CD14-positive monocyte (primary cell): Measurements from ENCODE around the gene CEP55. TPM values are rescaled to one million over a fixed set of nuclear protein-coding genes. Genes with fewer than 3 reads are reported as not detected.

ENCODE experiments used
- DNase-seq, 3 donors: peaks; one replicate each; pipeline ENCODE4 v3.0.0-alpha.2; 2011 to 2022
- H2AFZ ChIP-seq: 2 replicates; pipeline ENCODE4 v1.6.0; 2012; ENCODE audit warnings: mild to moderate bottlenecking, low read depth, low read length, inconsistent platforms; ENCODE audit not compliant: insufficient read depth, poor library complexity, severe bottlenecking
- H3K27ac ChIP-seq, 2 donors: 1 replicate in 1 of 2; 2 replicates in 1 of 2; pipeline ENCODE4 v1.5.1; 2012 to 2013; ENCODE audit warnings: low read length in 2 of 2, control low read depth in 1 of 2, inconsistent platforms in 1 of 2, low read depth in 1 of 2, mild to moderate bottlenecking in 1 of 2
- H3K27me3 ChIP-seq, 2 donors: one replicate each; pipeline versions ENCODE4 v1.6.0 to v1.6.1; 2011 to 2013; ENCODE audit warnings: low read length in 2 of 2; ENCODE audit not compliant: control insufficient read depth in 2 of 2, insufficient read depth in 2 of 2
- H3K36me3 ChIP-seq, 2 donors: replicated peaks in 1 of 2; 1 replicate in 1 of 2; 2 replicates in 1 of 2; pipeline versions ENCODE4 v1.5.1 to v1.6.1; 2012 to 2013; ENCODE audit warnings: low read length in 2 of 2, control low read depth in 1 of 2, inconsistent platforms in 1 of 2, mild to moderate bottlenecking in 1 of 2; ENCODE audit not compliant: insufficient read depth in 2 of 2, control insufficient read depth in 1 of 2
- H3K4me1 ChIP-seq, 2 donors: 1 replicate in 1 of 2; 2 replicates in 1 of 2; pipeline versions ENCODE4 v1.5.1 to v1.6.1; 2012 to 2013; ENCODE audit warnings: low read length in 2 of 2, control low read depth in 1 of 2, inconsistent platforms in 1 of 2, mild to moderate bottlenecking in 1 of 2, moderate library complexity in 1 of 2; ENCODE audit not compliant: insufficient read depth in 2 of 2, control insufficient read depth in 1 of 2
- H3K4me2 ChIP-seq: replicated peaks from 2 replicates; pipeline ENCODE3; 2012; ENCODE audit warnings: low read length, moderate library complexity, mild to moderate bottlenecking; ENCODE audit not compliant: poor library complexity, severe bottlenecking; ENCODE audit errors: extremely low read depth
- H3K4me3 ChIP-seq, 3 experiments: fragments of 200-600 bp in 1 of 3; sonication (generic) in 1 of 3; replicated peaks in 1 of 3; 1 replicate in 2 of 3; 2 replicates in 1 of 3; pipeline ENCODE4 v1.5.1; 2011 to 2013; ENCODE audit warnings: low read length in 3 of 3, mild to moderate bottlenecking in 3 of 3, control low read depth in 2 of 3, low read depth in 2 of 3, inconsistent platforms in 1 of 3, moderate library complexity in 1 of 3
- H3K79me2 ChIP-seq: 2 replicates; pipeline ENCODE4 v1.6.0; 2012; ENCODE audit warnings: mild to moderate bottlenecking, control low read depth, inconsistent platforms, low read length, moderate library complexity; ENCODE audit not compliant: insufficient read depth
- H3K9ac ChIP-seq: 2 replicates; pipeline ENCODE4 v1.6.0; 2017; ENCODE audit warnings: low read length, mild to moderate bottlenecking; ENCODE audit not compliant: insufficient read depth, poor library complexity, severe bottlenecking
- H3K9me3 ChIP-seq, 2 donors: replicated peaks in 1 of 2; 1 replicate in 1 of 2; 2 replicates in 1 of 2; pipeline versions ENCODE4 v1.5.1 to v1.6.1; 2012 to 2013; ENCODE audit warnings: low read length in 2 of 2, control low read depth in 1 of 2; ENCODE audit not compliant: control insufficient read depth in 1 of 2, insufficient read depth in 1 of 2
- H4K20me1 ChIP-seq: 2 replicates; pipeline ENCODE4 v1.6.0; 2012; ENCODE audit warnings: mild to moderate bottlenecking, low read length, control low read depth, moderate library complexity; ENCODE audit not compliant: insufficient read depth
- H3K27ac Mint-ChIP-seq, 7 donors: one replicate each; pipeline ENCODE4 v1.8.0; 2020; ENCODE audit warnings: mild to moderate bottlenecking in 7 of 7, mixed read lengths in 7 of 7, moderate library complexity in 6 of 7, inconsistent platforms in 2 of 7
- H3K27me3 Mint-ChIP-seq, 3 donors: one replicate each; pipeline ENCODE4 v1.8.0; 2021 to 2022; ENCODE audit warnings: low read depth in 3 of 3, mild to moderate bottlenecking in 3 of 3, mixed read lengths in 3 of 3, moderate library complexity in 3 of 3, inconsistent platforms in 1 of 3
- H3K36me3 Mint-ChIP-seq, 2 donors: one replicate each; pipeline ENCODE4 v1.8.0; 2020; ENCODE audit warnings: mixed read lengths in 2 of 2, inconsistent platforms in 1 of 2, mild to moderate bottlenecking in 1 of 2
- H3K4me1 Mint-ChIP-seq: one replicate; pipeline ENCODE4 v1.8.0; 2020; ENCODE audit warnings: mild to moderate bottlenecking, mixed read lengths
- H3K4me3 Mint-ChIP-seq, 2 donors: one replicate each; pipeline ENCODE4 v1.8.0; 2020; ENCODE audit warnings: mild to moderate bottlenecking in 2 of 2, mixed read lengths in 2 of 2, moderate library complexity in 1 of 2
- H3K9me3 Mint-ChIP-seq, 7 donors: one replicate each; pipeline ENCODE4 v1.8.0; 2020 to 2022; ENCODE audit warnings: mixed read lengths in 7 of 7, mild to moderate bottlenecking in 6 of 7, moderate library complexity in 6 of 7, inconsistent platforms in 2 of 7
- CTCF ChIP-seq: fragments of 200-600 bp; IDR thresholded peaks from one replicate; pipeline ENCODE4 v1.8.0; 2022; ENCODE audit warnings: antibody characterized with exemption, mild to moderate bottlenecking
- WGBS: methylation state at CpG from one replicate; pipeline ENCODE4 v1.1.5; 2013; ENCODE audit warnings: missing lambda C conversion rate; ENCODE audit not compliant: insufficient coverage; 5-methylcytosine and 5-hydroxymethylcytosine counted together
- intact Hi-C, 2 donors: fragments of 100-400 bp; cut with micrococcal nuclease; formaldehyde crosslinking; loops; one replicate each; pipeline versions ENCODE4 v1.15.0 to v1.15.1; 2023
- polyA plus RNA-seq, 3 donors: library from polyadenylated mRNA; depleted of rRNA in 1 of 3; unstranded in 2 of 3; stranded (reverse) in 1 of 3; fragments of 300-500 nt in 2 of 3; fragments of >200 nt in 1 of 3; fragmentation: Illumina TruSeq in 2 of 3; gene quantifications; 1 replicate in 2 of 3; 2 replicates in 1 of 3; pipeline ENCODE4 v1.2.3, GENCODE V29; 2012 to 2021

Gene CEP55
- polyA plus RNA-seq, 3 donors, result 0.05 to 0.26 TPM; not detected in 1

GRCh38 chr10:93452143-93452542, 44.3 kb upstream of the CEP55 start:
- no peak overlapping the region for H2AFZ ChIP-seq
- no peaks in the 10 kb centered on the region for H3K9me3 Mint-ChIP-seq
- H3K36me3 ChIP-seq, result peaks cover 43 to 84% of the 10 kb centered on the region in 2 donors
- no peaks in the 10 kb centered on the region for H3K27me3 ChIP-seq
- peaks cover 76 to 86% of the 10 kb centered on the region in 2 donors for H3K36me3 Mint-ChIP-seq
- intact Hi-C loops, result no loop called here
- no peaks in the 10 kb centered on the region for H3K4me1 ChIP-seq
- no peaks in the 10 kb centered on the region for H4K20me1 ChIP-seq
- H3K4me2 ChIP-seq, result no peak overlapping the region
- no peak for TF ChIP-seq CTCF
- no peaks in the 10 kb centered on the region for H3K4me1 Mint-ChIP-seq
- 80% methylated on average over 1 of the region's 2 CpGs for WGBS
- no peak overlapping the region for H3K4me3 Mint-ChIP-seq
- no peak overlapping the region for H3K9ac ChIP-seq
- no peaks in the 10 kb centered on the region for H3K9me3 ChIP-seq
- H3K27ac Mint-ChIP-seq, result peak overlapping the region in 2 of 7 donors; percentile 50 to 55
- no peak overlapping the region for H3K4me3 ChIP-seq
- no peak overlapping the region for H3K27ac ChIP-seq
- H3K27me3 Mint-ChIP-seq, result no peaks in the 10 kb centered on the region
- H3K79me2 ChIP-seq, result no peaks in the 10 kb centered on the region
- DNase-seq, result no peak

- Mint-ChIP-seq H3K4me3 (no peak overlapping the region), H3K27me3 (peaks cover 0 to 4% (median 0%) of the 10 kb centered on the region in 3 donors), H3K9me3 (no peaks in the 10 kb centered on the region), H3K27ac (no peak overlapping the region), H3K36me3 (peaks cover 69 to 78% of the 10 kb centered on the region in 2 donors), H3K4me1 (peaks cover 5% of the 10 kb centered on the region)
- Histone ChIP-seq H3K79me2 (peaks cover 8% of the 10 kb centered on the region), H3K9ac (no peak overlapping the region), H3K4me3 (no peak overlapping the region), H4K20me1 (peaks cover 5% of the 10 kb centered on the region), H3K9me3 (no peaks in the 10 kb centered on the region), H3K4me1 (peaks cover 4% of the 10 kb centered on the region in 2 donors), H3K27ac (no peak overlapping the region), H3K36me3 (peaks cover 44 to 70% of the 10 kb centered on the region in 2 donors), H2AFZ (no peak overlapping the region), H3K4me2 (no peak overlapping the region), H3K27me3 (no peaks in the 10 kb centered on the region)
- intact Hi-C loops, result no loop called here
- WGBS, result no CpG with 5 or more reads among the region's 2 CpGs
- no peak for TF ChIP-seq CTCF
- DNase-seq, result no peak
Observed at GRCh38 chr10:93454146-93454545, 42.3 kb upstream of the CEP55 start.
